Measurements from ENCODE around the gene RPL32.

RPL32 gene

GRCh38 chr3:12839156-12839946, 2.0 kb downstream of the RPL32 start:
- peak overlapping the region; percentile 87 to 94 for H3K4me3 ChIP-seq (ENCODE audit: low read depth in 1 of 2, low read length in 2 of 2)
- peaks cover 3 to 29% of the 10 kb centered on the region in 2 donors for H3K4me1 ChIP-seq (ENCODE audit: control insufficient read depth in 1 of 2, insufficient read depth in 2 of 2, low read length in 2 of 2)
- H3K9me3 ChIP-seq (ENCODE audit: control insufficient read depth in 1 of 2, low read length in 2 of 2) = no peaks in the 10 kb centered on the region
- peaks cover 50 to 52% of the 10 kb centered on the region in 2 donors for H3K36me3 ChIP-seq (ENCODE audit: control insufficient read depth in 1 of 2, insufficient read depth in 2 of 2, low read length in 2 of 2)
- no peaks in the 10 kb centered on the region for H3K27me3 ChIP-seq (ENCODE audit: low read depth, low read length)
- peak overlapping the region; percentile 40 for H3K27ac ChIP-seq (ENCODE audit: low read length)

- Histone ChIP-seq H3K36me3 (ENCODE audit: control insufficient read depth in 1 of 2, insufficient read depth in 2 of 2, low read length in 2 of 2) (peaks cover 60 to 62% of the 10 kb centered on the region in 2 donors), H3K4me1 (ENCODE audit: control insufficient read depth in 1 of 2, insufficient read depth in 2 of 2, low read length in 2 of 2) (peaks cover 3 to 29% of the 10 kb centered on the region in 2 donors), H3K27me3 (ENCODE audit: low read depth, low read length) (no peaks in the 10 kb centered on the region), H3K27ac (ENCODE audit: low read length) (no peak overlapping the region), H3K9me3 (ENCODE audit: control insufficient read depth in 1 of 2, low read length in 2 of 2) (no peaks in the 10 kb centered on the region), H3K4me3 (ENCODE audit: low read depth in 1 of 2, low read length in 2 of 2) (no peak overlapping the region)
Measured at GRCh38 chr3:12838179-12838965, 3.0 kb downstream of the RPL32 start.

DNA sequence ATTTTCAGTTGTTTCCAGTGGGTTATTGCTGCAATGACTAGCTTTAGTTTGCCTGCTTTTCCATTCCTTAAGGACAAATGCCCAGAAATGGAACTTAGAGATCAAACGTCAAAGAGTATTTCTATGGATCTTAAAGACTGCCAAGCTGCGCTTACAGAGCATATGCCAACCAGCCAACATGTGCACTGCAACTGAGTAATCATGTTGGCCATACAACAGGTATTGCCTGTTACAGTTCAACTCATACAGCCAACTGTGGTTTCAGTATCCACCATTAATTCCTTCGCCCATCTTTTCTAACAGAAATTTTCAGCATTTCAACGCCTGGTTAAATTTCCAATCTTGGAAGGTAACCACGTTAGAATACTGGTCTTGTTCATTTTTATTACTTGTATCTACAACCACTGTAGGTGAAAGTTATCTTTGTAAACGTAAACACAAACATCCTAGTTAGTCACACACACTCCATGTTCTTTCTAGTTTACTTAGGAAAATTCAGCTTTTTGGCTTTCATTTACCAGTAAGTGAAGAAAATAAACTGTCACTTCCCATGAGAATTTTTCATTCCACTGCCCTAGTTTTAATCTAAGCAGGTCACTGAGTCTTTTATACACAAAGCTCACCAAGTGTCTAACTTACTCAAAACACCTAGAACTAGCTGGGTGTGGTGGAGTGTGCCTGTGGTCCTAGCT, 3.9 kb downstream of the RPL32 start:
- Histone ChIP-seq H3K4me1 (ENCODE audit: control insufficient read depth in 1 of 2, insufficient read depth in 2 of 2, low read length in 2 of 2) (peaks cover 3 to 29% of the 10 kb centered on the region in 2 donors), H3K27ac (ENCODE audit: low read length) (no peak overlapping the region), H3K27me3 (ENCODE audit: low read depth, low read length) (no peaks in the 10 kb centered on the region), H3K4me3 (ENCODE audit: low read depth in 1 of 2, low read length in 2 of 2) (no peak overlapping the region), H3K36me3 (ENCODE audit: control insufficient read depth in 1 of 2, insufficient read depth in 2 of 2, low read length in 2 of 2) (peaks cover 69 to 70% of the 10 kb centered on the region in 2 donors), H3K9me3 (ENCODE audit: control insufficient read depth in 1 of 2, low read length in 2 of 2) (no peaks in the 10 kb centered on the region)

DNA sequence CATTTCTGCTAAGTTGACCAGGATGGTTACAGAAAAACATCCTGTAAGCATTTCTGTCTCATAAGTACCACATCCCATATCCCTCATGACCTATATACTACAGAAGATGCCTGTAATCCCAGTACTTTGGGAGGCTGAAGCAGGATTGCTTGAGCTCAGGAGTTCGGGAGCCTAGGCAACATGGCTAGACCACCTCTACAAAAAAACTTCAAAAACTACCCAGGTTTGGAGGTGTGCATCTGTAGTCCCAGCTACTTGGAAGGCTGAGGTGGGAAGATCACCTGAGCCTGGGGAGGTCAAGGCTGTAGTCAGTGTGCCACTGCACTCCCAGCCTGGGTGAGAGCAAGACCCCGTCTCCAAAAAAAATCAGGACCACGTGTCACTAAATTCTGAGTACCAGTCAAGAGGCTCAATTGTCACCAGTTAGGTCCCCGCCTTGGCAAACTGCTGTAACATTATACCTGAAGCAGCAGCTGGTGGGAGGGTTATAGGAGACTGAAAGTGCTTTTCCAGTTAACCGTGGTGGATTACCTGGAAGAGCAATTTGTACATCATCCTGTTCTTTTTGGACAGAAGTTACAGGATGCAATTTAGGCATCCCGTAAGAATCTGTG, 6.2 kb downstream of the RPL32 start:
- Histone ChIP-seq H3K9me3 (ENCODE audit: control insufficient read depth in 1 of 2, low read length in 2 of 2) (no peaks in the 10 kb centered on the region), H3K4me1 (ENCODE audit: control insufficient read depth in 1 of 2, insufficient read depth in 2 of 2, low read length in 2 of 2) (peaks cover 3 to 25% of the 10 kb centered on the region in 2 donors), H3K27ac (ENCODE audit: low read length) (no peak overlapping the region), H3K4me3 (ENCODE audit: low read depth in 1 of 2, low read length in 2 of 2) (no peak overlapping the region), H3K36me3 (ENCODE audit: control insufficient read depth in 1 of 2, insufficient read depth in 2 of 2, low read length in 2 of 2) (peaks cover 81 to 90% of the 10 kb centered on the region in 2 donors), H3K27me3 (ENCODE audit: low read depth, low read length) (no peaks in the 10 kb centered on the region)

GRCh38 chr3:12833222-12834161, 7.9 kb downstream of the RPL32 start:
- no peaks in the 10 kb centered on the region for H3K27me3 ChIP-seq (ENCODE audit: low read depth, low read length)
- peaks cover 69 to 91% of the 10 kb centered on the region in 2 donors for H3K36me3 ChIP-seq (ENCODE audit: control insufficient read depth in 1 of 2, insufficient read depth in 2 of 2, low read length in 2 of 2)
- no peak overlapping the region for H3K4me3 ChIP-seq (ENCODE audit: low read depth in 1 of 2, low read length in 2 of 2)
- peaks cover 0 to 8% of the 10 kb centered on the region in 2 donors for H3K4me1 ChIP-seq (ENCODE audit: control insufficient read depth in 1 of 2, insufficient read depth in 2 of 2, low read length in 2 of 2)
- no peak overlapping the region for H3K27ac ChIP-seq (ENCODE audit: low read length)
- no peaks in the 10 kb centered on the region for H3K9me3 ChIP-seq (ENCODE audit: control insufficient read depth in 1 of 2, low read length in 2 of 2)

DNA sequence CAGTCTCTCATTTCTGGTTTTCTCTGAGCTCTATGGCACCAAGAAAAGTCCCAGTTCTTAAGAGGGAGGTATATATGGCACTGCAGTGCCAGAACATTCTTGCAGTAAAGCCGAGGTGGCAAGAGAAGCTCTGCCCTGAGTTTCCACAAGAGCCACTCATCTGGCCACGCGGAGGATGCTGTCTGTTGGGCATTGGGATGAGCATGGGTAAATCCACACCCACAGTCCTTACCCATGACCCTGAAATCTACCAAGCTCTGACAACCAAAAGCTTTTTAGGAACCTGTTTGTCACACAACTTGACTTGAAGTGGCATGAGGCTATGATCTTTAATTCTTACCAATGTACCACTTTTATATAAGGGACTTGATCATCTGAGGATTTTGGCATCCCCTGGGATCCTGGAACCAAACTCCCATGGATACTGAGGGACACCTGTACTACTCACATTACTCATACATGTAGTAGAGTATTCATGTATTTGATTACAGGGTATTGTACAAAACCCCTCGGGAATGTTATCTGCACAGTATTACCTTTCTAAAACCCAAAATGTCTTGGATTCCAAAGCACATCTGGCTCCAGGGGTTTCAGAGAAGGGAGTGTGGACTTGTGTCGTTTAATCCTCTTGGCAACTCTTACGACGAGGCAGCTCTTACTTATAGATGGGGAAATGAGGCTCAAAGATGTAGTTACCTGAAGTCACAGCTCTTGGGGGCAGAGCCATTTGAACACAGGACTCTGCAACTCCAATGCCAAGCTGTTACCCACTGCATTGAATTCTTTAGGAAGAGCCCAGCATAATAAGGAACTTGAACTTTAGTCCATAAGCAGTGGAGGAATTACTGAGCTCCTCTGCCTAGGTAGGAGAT, 8.8 kb downstream of the RPL32 start:
- Histone ChIP-seq H3K9me3 (ENCODE audit: control insufficient read depth in 1 of 2, low read length in 2 of 2) (no peaks in the 10 kb centered on the region), H3K27ac (ENCODE audit: low read length) (no peak overlapping the region), H3K4me3 (ENCODE audit: low read depth in 1 of 2, low read length in 2 of 2) (no peak overlapping the region), H3K36me3 (ENCODE audit: control insufficient read depth in 1 of 2, insufficient read depth in 2 of 2, low read length in 2 of 2) (peaks cover 60 to 90% of the 10 kb centered on the region in 2 donors), H3K4me1 (ENCODE audit: control insufficient read depth in 1 of 2, insufficient read depth in 2 of 2, low read length in 2 of 2) (no peaks in the 10 kb centered on the region), H3K27me3 (ENCODE audit: low read depth, low read length) (no peaks in the 10 kb centered on the region)

DNA sequence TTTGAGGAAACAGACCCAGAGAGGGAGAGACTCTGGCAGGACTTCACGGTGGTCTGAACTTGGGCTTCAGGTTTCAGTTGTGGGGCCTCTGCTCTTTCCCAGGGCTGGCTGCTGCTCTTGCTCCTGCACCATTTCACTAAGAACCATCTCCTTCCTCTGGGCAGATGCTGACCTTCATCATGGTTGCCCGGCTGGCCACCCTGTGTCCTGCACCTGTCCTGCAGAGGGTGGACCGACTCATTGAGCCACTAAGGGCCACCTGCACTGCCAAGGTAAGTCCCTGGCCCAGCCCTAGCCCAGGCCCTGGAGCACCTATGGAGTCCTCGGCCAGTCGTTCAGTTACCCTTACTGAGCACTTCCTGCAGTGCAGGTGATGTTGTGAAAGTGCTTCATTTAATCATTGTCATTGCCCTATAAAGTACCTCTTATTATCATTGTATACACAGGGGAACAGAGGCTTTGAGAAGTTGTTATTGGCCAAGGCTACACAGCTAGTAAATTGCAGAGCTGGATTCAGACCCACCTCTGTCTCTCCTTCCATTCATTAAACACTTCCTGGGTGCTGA, 10.0 kb downstream of the RPL32 start:
- Histone ChIP-seq H3K36me3 (ENCODE audit: control insufficient read depth in 1 of 2, insufficient read depth in 2 of 2, low read length in 2 of 2) (peaks cover 48 to 85% of the 10 kb centered on the region in 2 donors), H3K27me3 (ENCODE audit: low read depth, low read length) (no peaks in the 10 kb centered on the region), H3K4me3 (ENCODE audit: low read depth in 1 of 2, low read length in 2 of 2) (no peak overlapping the region), H3K27ac (ENCODE audit: low read length) (no peak overlapping the region), H3K9me3 (ENCODE audit: control insufficient read depth in 1 of 2, low read length in 2 of 2) (no peaks in the 10 kb centered on the region), H3K4me1 (ENCODE audit: control insufficient read depth in 1 of 2, insufficient read depth in 2 of 2, low read length in 2 of 2) (no peaks in the 10 kb centered on the region)

- Histone ChIP-seq H3K9me3 (ENCODE audit: control insufficient read depth in 1 of 2, low read length in 2 of 2) (no peaks in the 10 kb centered on the region), H3K36me3 (ENCODE audit: control insufficient read depth in 1 of 2, insufficient read depth in 2 of 2, low read length in 2 of 2) (peaks cover 42 to 85% of the 10 kb centered on the region in 2 donors), H3K4me3 (ENCODE audit: low read depth in 1 of 2, low read length in 2 of 2) (no peak overlapping the region)
Measured at GRCh38 chr3:12830785-12831156, 10.6 kb downstream of the RPL32 start.

DNA sequence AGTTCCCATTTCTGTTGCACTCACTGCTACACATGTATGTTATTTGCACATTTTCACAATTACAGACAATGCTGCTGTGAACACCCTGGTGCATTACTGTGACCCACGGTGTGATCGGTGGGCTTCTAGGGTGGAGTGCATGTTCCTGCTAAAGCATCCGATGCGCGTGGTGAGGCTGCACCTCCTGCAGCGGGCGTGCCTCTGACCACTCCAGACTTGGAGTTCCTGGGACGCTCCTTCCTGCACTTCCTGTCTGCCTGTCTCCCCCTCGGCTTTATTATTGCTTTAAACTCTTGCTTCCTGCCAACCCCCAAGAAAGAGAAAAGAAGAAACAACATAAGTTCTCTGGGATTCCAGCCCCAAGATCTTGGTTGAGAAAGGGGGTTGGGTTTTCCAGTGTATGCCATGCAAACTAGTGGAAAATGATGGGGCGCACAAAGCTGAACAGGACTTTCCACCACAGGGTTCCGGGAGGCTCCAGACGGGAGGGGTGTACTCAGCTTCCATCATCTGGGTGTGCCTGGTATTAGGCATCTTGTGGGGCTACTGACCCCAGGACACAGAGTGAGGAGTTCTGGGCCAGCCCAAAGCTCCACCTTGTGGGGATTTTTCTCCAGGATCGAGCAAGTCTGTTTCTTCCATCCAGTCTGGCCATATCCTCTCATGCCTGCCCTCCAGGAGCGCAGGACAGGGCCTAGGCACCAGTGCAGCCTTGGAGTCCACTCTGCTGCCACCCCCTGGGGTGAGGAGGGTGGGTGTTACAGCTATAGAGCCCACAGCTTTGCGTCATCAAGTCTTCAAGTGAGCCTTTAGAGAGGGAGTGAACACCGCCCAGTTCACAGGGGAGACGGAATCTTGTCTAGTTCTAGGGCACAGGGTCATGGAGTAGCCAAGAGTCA, 11.2 kb downstream of the RPL32 start:
- H3K27ac ChIP-seq (ENCODE audit: low read length) = no peak overlapping the region
- H3K9me3 ChIP-seq (ENCODE audit: control insufficient read depth in 1 of 2, low read length in 2 of 2) = no peaks in the 10 kb centered on the region
- no peak overlapping the region for H3K4me3 ChIP-seq (ENCODE audit: low read depth in 1 of 2, low read length in 2 of 2)
- no peaks in the 10 kb centered on the region for H3K27me3 ChIP-seq (ENCODE audit: low read depth, low read length)
- no peaks in the 10 kb centered on the region for H3K4me1 ChIP-seq (ENCODE audit: control insufficient read depth in 1 of 2, insufficient read depth in 2 of 2, low read length in 2 of 2)
- peaks cover 36 to 86% of the 10 kb centered on the region in 2 donors for H3K36me3 ChIP-seq (ENCODE audit: control insufficient read depth in 1 of 2, insufficient read depth in 2 of 2, low read length in 2 of 2)

More at GRCh38 chr3:12830785-12831156, 10.6 kb downstream of the RPL32 start:
- H3K27me3 ChIP-seq (ENCODE audit: low read depth, low read length) = no peaks in the 10 kb centered on the region
- H3K4me1 ChIP-seq (ENCODE audit: control insufficient read depth in 1 of 2, insufficient read depth in 2 of 2, low read length in 2 of 2) = no peaks in the 10 kb centered on the region
- H3K27ac ChIP-seq (ENCODE audit: low read length) = no peak overlapping the region
